ENCODE measurements around the gene MIB1. TPM values are rescaled to one million over a fixed set of nuclear protein-coding genes. Genes with fewer than 3 reads are reported as not detected.

MIB1 gene
- total RNA-seq, 1 experiment from 2014 or later = 48.8 TPM

GRCh38 chr18:21904856-21905255, 164.3 kb downstream of the MIB1 start:
- Histone ChIP-seq H3K79me2 (ENCODE audit: insufficient read depth, low read length) (no peaks in the 10 kb centered on the region), H2BK120ac (ENCODE audit: low read depth, low read length, poor library complexity, severe bottlenecking) (no peak overlapping the region), H3K27ac (ENCODE audit: insufficient read length, low read depth, low read length) (no peak overlapping the region), H4K8ac (replicated peaks; ENCODE audit: insufficient read length, low read depth, low read length) (no peak overlapping the region), H3K4ac (ENCODE audit: low read depth, low read length) (no peak overlapping the region), H3K9ac (ENCODE audit: extremely low read depth, insufficient read length, low read length) (no peak overlapping the region), H4K91ac (ENCODE audit: insufficient read length, low read depth, low read length) (no peak overlapping the region), H4K20me1 (ENCODE audit: control insufficient read depth, insufficient read depth, insufficient read length) (no peaks in the 10 kb centered on the region), H2BK12ac (ENCODE audit: insufficient read length, low read depth, low read length) (no peak overlapping the region), H3K4me2 (ENCODE audit: insufficient read depth, insufficient read length, low read length) (no peak overlapping the region), H3K14ac (ENCODE audit: insufficient read depth, low read length) (no peak overlapping the region), H3T11ph (ENCODE audit: low read length) (no peak overlapping the region), H2BK15ac (ENCODE audit: low read depth, low read length) (no peak overlapping the region), H2AK5ac (ENCODE audit: insufficient read length, low read length) (no peak overlapping the region), H3K56ac (ENCODE audit: insufficient read length, low read depth, low read length) (no peak overlapping the region), H3K9me3 (ENCODE audit: control insufficient read depth, low read depth, low read length) (no peaks in the 10 kb centered on the region), H3K79me1 (ENCODE audit: insufficient read depth, low read depth, low read length, poor library complexity, severe bottlenecking) (no peaks in the 10 kb centered on the region), H3K23me2 (ENCODE audit: insufficient read length, low read depth, low read length, poor library complexity, severe bottlenecking) (no peaks in the 10 kb centered on the region), H4K5ac (ENCODE audit: insufficient read length, low read depth, low read length) (no peak overlapping the region), H2BK5ac (ENCODE audit: insufficient read length, low read length) (no peak overlapping the region), H3K27me3 (ENCODE audit: insufficient read depth, low read length) (no peaks in the 10 kb centered on the region; the same call in 1 of the 2 replicates), H2AFZ (ENCODE audit: low read length) (no peak overlapping the region), H3K23ac (ENCODE audit: insufficient read length, low read depth, low read length) (no peak overlapping the region), H2BK20ac (ENCODE audit: low read depth, low read length, poor library complexity, severe bottlenecking) (no peak overlapping the region), H3K18ac (ENCODE audit: insufficient read length, low read depth, low read length) (no peak overlapping the region), H3K4me1 (ENCODE audit: insufficient read depth, low read length) (no peaks in the 10 kb centered on the region)
- TF ChIP-seq, protein P1, sequence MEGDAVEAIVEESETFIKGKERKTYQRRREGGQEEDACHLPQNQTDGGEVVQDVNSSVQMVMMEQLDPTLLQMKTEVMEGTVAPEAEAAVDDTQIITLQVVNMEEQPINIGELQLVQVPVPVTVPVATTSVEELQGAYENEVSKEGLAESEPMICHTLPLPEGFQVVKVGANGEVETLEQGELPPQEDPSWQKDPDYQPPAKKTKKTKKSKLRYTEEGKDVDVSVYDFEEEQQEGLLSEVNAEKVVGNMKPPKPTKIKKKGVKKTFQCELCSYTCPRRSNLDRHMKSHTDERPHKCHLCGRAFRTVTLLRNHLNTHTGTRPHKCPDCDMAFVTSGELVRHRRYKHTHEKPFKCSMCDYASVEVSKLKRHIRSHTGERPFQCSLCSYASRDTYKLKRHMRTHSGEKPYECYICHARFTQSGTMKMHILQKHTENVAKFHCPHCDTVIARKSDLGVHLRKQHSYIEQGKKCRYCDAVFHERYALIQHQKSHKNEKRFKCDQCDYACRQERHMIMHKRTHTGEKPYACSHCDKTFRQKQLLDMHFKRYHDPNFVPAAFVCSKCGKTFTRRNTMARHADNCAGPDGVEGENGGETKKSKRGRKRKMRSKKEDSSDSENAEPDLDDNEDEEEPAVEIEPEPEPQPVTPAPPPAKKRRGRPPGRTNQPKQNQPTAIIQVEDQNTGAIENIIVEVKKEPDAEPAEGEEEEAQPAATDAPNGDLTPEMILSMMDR (conservative IDR thresholded peaks at IDR 0.05) = no peak
- Mint-ChIP-seq H3K36me3 (ENCODE audit: insufficient read depth in 1 of 3, low read depth in 3 of 3) (no peaks in the 10 kb centered on the region; a peak in 1 of 7 replicates), H3K4me3 (no peak overlapping the region), H3K9me3 (no peaks in the 10 kb centered on the region), H3K27me3 (ENCODE audit: low read depth) (peaks cover 79% of the 10 kb centered on the region), H3K4me1 (no peaks in the 10 kb centered on the region), H3K27ac (no peak overlapping the region)
- DNase-seq = no peak
- no CpG with 5 or more reads among the region's 6 CpGs for WGBS (ENCODE audit: extremely low coverage, insufficient read length, low lambda C conversion rate)

Data from H9 (cell line).